ENCODE data around the gene NDUFC1.

The NDUFC1 gene

GRCh38 chr4:139247700-139248238 is 54.5 kb downstream of the NDUFC1 start:
- no peak for DNase-seq (ENCODE audit: low read depth in 3 of 3)

- no peak for DNase-seq (ENCODE audit: low read depth in 3 of 3)
Measured at GRCh38 chr4:139247241-139247640, 55.0 kb downstream of the NDUFC1 start.

GRCh38 chr4:139246166-139246565 is 56.1 kb downstream of the NDUFC1 start:
- DNase-seq (ENCODE audit: low read depth in 3 of 3), result no peak

DNA sequence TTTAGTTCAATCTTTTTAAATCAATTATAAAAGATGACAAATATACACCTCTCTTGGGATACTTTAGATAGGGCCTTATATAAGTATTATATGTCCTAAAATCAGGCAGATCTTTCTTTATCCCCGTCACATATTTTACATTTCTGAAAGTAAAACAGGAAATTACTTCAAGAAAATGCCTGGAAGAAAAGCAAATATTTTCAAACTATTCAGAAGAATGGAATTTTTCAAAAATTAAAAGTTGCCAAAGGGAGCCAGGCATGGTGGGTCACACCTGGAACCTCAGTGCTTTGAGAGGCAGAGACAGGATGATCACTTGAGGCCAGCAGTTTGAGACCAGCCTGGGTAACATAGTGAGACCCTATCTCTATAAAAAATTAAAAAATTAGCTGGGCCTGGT is 56.7 kb downstream of the NDUFC1 start:
- no peak for DNase-seq (ENCODE audit: low read depth in 3 of 3)

GRCh38 chr4:139243448-139244365 is 58.6 kb downstream of the NDUFC1 start:
- DNase-seq (ENCODE audit: low read depth in 3 of 3), result no peak

DNA sequence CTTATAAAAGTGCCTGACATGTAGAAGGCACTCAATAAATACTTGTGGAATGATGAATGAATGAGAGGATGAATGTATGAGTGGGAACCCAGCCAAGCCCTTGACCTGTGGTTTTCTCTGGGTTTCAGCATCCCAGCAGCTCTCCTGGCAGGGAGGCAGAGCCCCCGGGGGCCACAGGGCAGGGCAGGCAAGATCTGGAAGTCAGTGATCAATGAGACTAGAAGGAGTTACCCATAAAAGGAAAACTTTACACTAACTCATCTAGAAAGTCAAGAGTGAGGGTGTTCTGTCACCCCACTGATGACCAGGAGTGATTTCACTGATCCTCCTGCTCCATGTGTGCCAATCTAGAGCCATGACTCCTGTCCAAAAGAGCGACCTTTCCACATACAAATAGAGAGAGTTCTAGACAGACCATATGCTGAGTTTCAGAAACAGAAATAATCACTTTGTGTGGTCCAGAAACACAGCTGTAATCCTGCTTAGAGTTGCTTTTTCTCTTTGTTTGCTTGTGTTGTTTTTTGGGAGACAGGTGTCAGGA is 59.7 kb downstream of the NDUFC1 start:
- no peak for DNase-seq (ENCODE audit: low read depth in 3 of 3)

DNA sequence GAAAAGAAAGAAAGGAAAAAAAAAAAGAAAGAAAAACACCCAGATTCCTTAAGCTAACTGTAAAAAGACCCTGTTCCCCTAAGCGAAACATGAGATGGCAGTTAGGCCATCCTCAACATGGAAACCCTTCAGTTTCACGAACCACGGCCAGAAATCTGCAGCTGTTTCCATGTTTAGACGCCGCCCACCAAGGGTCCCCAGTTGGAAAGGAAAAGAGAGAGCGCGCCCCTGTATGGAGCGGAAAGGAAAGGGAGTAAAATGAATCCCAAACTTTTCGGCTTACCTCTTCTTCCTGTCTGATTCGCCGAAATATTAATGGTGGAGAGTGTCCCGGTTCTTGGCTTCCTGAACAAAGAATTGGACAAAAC is 60.5 kb downstream of the NDUFC1 start:
- no peak for DNase-seq (ENCODE audit: low read depth in 3 of 3)

DNA sequence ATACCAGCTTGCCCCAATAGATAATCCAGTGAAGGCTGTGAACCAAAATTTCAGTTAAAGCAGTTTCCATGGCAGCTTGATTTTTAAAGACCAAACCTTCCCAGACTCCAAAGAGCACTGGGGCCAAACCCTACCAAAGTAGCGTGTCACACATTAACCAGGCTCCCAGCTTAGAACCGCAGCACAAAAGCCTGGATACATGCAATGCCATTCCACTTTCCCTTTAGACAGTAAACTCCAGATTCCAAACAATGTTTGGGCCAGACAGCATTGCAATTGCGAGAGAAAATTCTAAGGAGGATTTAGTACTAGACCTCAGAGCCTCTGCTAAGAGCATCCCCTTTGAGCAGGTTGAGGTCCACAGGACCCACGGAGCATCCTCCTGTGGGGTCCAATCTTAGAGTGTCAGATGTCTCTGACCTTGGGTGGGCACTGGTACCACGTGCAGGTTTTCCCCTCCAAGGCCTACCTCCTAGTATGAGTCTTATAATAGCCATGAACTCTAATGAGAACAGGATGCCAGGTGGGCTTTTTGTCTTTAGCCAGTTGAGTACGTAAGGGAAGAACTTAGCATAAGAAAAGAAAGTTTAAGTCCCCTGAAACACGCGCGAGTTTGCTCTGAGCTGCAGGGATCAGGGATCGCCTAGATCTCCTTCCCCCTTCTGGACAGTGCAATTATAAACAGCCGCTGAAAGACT is 61.0 kb downstream of the NDUFC1 start:
- DNase-seq (ENCODE audit: low read depth in 3 of 3), result no peak

Measured in stimulated activated CD4-positive, alpha-beta T cell treated with anti-CD3 and anti-CD28 coated beads, TNF-alpha, amount 100 ng/mL, for 4 hours (primary cell).